OCI-LY1 (cell line): ENCODE results near the gene PTGES.

ENCODE experiments used
- H2AFZ ChIP-seq: fragments of 200-600 bp; sonication (generic), shearing (Covaris generic); 2 replicates; pipeline ENCODE4 v1.6.0; 2014; ENCODE audit warnings: antibody characterized with exemption, mild to moderate bottlenecking, low read length
- H3F3A ChIP-seq: fragments of 200-600 bp; sonication (generic), shearing (Covaris generic); 2 replicates; pipeline ENCODE4 v1.6.0; 2014; ENCODE audit warnings: mild to moderate bottlenecking, antibody characterized with exemption, low read length, moderate library complexity; ENCODE audit not compliant: insufficient read depth
- H3K27ac ChIP-seq: fragments of 200-600 bp; sonication (generic); 2 replicates; pipeline ENCODE4 v1.5.1; 2014; ENCODE audit warnings: low read length, mixed run types, mild to moderate bottlenecking, low read depth; ENCODE audit not compliant: poor library complexity, severe bottlenecking
- H3K27me3 ChIP-seq: fragments of 200-600 bp; sonication (generic); 2 replicates; pipeline ENCODE4 v1.6.0; 2014; ENCODE audit warnings: antibody characterized with exemption, mild to moderate bottlenecking, low read length, moderate library complexity; ENCODE audit not compliant: insufficient read depth
- H3K36me3 ChIP-seq: fragments of 200-600 bp; sonication (generic); 2 replicates; pipeline ENCODE4 v1.6.1; 2014; ENCODE audit warnings: mild to moderate bottlenecking, antibody characterized with exemption, low read length, moderate library complexity, mixed read lengths; ENCODE audit not compliant: insufficient read depth
- H3K4me1 ChIP-seq: fragments of 200-600 bp; sonication (generic); 2 replicates; pipeline ENCODE4 v1.5.1; 2014; ENCODE audit warnings: mild to moderate bottlenecking, low read length, moderate library complexity; ENCODE audit not compliant: insufficient read depth, severe bottlenecking
- H3K4me2 ChIP-seq: fragments of 200-600 bp; sonication (generic), shearing (Covaris generic); 2 replicates; pipeline ENCODE4 v1.6.1; 2014; ENCODE audit warnings: low read length
- H3K4me3 ChIP-seq: fragments of 200-600 bp; sonication (generic); 2 replicates; pipeline ENCODE4 v1.5.1; 2014; ENCODE audit warnings: low read length, low read depth, mild to moderate bottlenecking, mixed read lengths; ENCODE audit not compliant: poor library complexity, severe bottlenecking
- H3K79me2 ChIP-seq: fragments of 200-600 bp; shearing (Covaris generic); 2 replicates; pipeline ENCODE4 v1.6.1; 2016; ENCODE audit warnings: mixed run types, low read length, mixed read lengths; ENCODE audit not compliant: insufficient read depth
- H3K9ac ChIP-seq: fragments of 200-600 bp; sonication (generic), shearing (Covaris generic); 2 replicates; pipeline ENCODE4 v1.6.1; 2014; ENCODE audit warnings: mild to moderate bottlenecking, low read length, mixed read lengths
- H3K9me2 ChIP-seq: fragments of 200-600 bp; sonication (generic), shearing (Covaris generic); 2 replicates; pipeline ENCODE4 v1.6.1; 2014; ENCODE audit warnings: low read depth, mild to moderate bottlenecking, low read length, mixed read lengths
- H3K9me3 ChIP-seq: fragments of 200-600 bp; shearing (Covaris generic); 2 replicates; pipeline ENCODE4 v1.6.1; 2014; ENCODE audit warnings: low read length, mixed read lengths
- H4K20me1 ChIP-seq: fragments of 200-600 bp; sonication (generic), shearing (Covaris generic); 2 replicates; pipeline ENCODE4 v1.6.0; 2016; ENCODE audit warnings: mild to moderate bottlenecking, low read length; ENCODE audit not compliant: insufficient read depth
- EZH2 ChIP-seq: fragments of 200-600 bp; sonication (generic), shearing (Covaris generic); IDR thresholded peaks from 2 replicates; pipeline ENCODE4 v1.8.0; 2017; ENCODE audit warnings: borderline replicate concordance, mixed run types, mild to moderate bottlenecking, antibody characterized with exemption, low read length, moderate library complexity, mixed read lengths
- TF ChIP-seq, protein P1 (sequence below): fragments of 200-600 bp; sonication (generic), shearing (Covaris generic); IDR thresholded peaks from 2 replicates; pipeline ENCODE4 v1.5.1; 2017; ENCODE audit warnings: mild to moderate bottlenecking, antibody characterized with exemption, low read length, moderate library complexity, mixed read lengths

The PTGES gene

DNA sequence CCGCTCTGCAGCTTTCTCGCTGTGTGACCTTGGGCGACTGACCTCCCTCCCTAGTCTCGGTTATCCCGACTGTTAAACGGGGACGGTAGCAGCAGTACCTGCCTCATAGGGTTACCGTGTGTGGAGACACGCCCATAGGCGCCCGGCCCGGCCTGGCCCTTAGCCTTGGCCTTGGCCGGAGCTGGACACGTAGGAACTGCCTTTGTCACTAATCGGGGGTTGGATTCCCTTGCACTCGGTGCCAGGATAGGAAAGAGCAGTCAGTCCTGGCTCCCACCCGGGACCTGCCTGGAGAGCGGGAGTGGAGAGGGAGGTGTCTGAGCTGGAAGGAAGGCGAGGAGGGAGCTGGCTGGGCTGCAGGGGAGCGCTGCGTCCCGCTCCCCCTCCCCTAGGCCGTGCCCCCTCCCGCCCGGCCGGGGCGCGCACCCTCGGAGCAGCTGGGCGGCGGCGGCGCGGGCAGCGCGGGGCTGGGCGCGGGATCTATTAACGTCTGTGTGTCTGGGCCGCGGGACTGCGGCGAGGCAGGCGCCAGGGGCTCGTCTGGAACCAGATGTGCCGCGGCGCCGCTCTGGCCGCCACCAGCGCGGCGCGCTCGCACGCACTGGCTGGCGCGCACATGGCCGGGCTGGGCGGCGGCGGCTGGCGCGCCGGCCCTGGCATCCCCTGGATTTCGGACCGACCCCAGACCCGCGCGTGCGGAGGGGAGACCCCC, 55.7 kb downstream of the PTGES start:
- Histone ChIP-seq H3K27ac (no peak overlapping the region), H3K36me3 (no peaks in the 10 kb centered on the region), H3K9me2 (no peaks in the 10 kb centered on the region), H3K4me1 (no peaks in the 10 kb centered on the region), H2AFZ (no peak overlapping the region), H3F3A (no peaks in the 10 kb centered on the region), H3K27me3 (no peaks in the 10 kb centered on the region), H3K9me3 (no peaks in the 10 kb centered on the region), H3K4me2 (no peak overlapping the region), H3K4me3 (no peak overlapping the region), H3K9ac (no peak overlapping the region), H3K79me2 (no peaks in the 10 kb centered on the region), H4K20me1 (no peaks in the 10 kb centered on the region)
- TF ChIP-seq, protein P1, sequence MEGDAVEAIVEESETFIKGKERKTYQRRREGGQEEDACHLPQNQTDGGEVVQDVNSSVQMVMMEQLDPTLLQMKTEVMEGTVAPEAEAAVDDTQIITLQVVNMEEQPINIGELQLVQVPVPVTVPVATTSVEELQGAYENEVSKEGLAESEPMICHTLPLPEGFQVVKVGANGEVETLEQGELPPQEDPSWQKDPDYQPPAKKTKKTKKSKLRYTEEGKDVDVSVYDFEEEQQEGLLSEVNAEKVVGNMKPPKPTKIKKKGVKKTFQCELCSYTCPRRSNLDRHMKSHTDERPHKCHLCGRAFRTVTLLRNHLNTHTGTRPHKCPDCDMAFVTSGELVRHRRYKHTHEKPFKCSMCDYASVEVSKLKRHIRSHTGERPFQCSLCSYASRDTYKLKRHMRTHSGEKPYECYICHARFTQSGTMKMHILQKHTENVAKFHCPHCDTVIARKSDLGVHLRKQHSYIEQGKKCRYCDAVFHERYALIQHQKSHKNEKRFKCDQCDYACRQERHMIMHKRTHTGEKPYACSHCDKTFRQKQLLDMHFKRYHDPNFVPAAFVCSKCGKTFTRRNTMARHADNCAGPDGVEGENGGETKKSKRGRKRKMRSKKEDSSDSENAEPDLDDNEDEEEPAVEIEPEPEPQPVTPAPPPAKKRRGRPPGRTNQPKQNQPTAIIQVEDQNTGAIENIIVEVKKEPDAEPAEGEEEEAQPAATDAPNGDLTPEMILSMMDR = no peak
- TF ChIP-seq EZH2 = no peak

DNA sequence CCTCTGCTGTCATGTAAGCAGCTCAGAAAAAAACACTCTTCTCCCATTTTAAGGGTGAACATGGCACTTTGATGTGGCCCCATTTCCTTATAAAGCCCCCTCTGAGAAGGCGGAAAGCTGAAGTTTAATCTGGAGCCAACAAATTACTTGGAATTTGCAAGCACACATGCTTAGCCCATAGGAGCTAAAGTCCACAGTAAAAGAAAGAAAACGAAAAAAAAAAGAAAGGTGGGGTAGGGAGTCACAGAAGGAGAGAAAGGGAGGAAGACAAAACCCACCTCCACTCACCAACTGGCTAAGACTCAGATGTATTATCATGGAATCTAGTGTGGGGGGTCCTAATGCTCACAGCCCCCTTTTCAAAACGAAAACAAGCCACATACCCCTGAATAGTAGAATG, 57.0 kb downstream of the PTGES start:
- H3K27me3 ChIP-seq = no peaks in the 10 kb centered on the region
- H3K9me3 ChIP-seq = no peaks in the 10 kb centered on the region
- H2AFZ ChIP-seq = no peak overlapping the region
- H3K4me1 ChIP-seq = no peaks in the 10 kb centered on the region
- H3K9ac ChIP-seq = no peak overlapping the region
- H3K4me3 ChIP-seq = no peak overlapping the region
- no peaks in the 10 kb centered on the region for H3K36me3 ChIP-seq
- H3K4me2 ChIP-seq = no peak overlapping the region
- no peak overlapping the region for H3K27ac ChIP-seq
- H3K79me2 ChIP-seq = no peaks in the 10 kb centered on the region
- H4K20me1 ChIP-seq = no peaks in the 10 kb centered on the region
- no peaks in the 10 kb centered on the region for H3K9me2 ChIP-seq
- no peaks in the 10 kb centered on the region for H3F3A ChIP-seq
- TF ChIP-seq EZH2 = no peak
- TF ChIP-seq, protein P1 = no peak

DNA sequence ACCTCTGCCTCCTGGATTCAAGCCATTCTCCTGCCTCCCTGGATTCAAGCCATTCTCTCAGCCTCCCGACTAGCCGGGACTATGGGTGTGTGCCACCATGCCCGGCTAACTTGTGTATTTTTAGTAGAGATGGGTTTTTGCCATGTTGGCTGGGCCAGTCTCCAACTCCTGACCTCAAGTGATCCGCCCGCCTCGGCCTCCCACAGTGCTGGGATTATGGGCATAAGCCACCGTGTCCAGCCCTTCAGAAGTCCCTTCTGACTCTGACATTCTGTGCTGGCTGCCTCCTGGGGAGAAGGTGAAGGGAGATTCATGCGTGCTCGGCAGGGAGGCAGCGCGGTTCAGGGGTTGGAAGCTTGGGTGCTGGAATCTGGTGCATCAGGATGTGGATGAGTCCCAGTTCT, 58.6 kb downstream of the PTGES start:
- TF ChIP-seq, protein P1 = no peak
- no peak for TF ChIP-seq EZH2
- no peaks in the 10 kb centered on the region for H3K9me3 ChIP-seq
- H3K9ac ChIP-seq = no peak overlapping the region

More for the DNA sequence above, 58.6 kb downstream of the PTGES start:
- Histone ChIP-seq H3K27ac (no peak overlapping the region), H3K9me2 (no peaks in the 10 kb centered on the region), H3F3A (no peaks in the 10 kb centered on the region), H4K20me1 (no peaks in the 10 kb centered on the region), H2AFZ (no peak overlapping the region), H3K4me3 (no peak overlapping the region), H3K79me2 (no peaks in the 10 kb centered on the region), H3K4me1 (no peaks in the 10 kb centered on the region), H3K4me2 (no peak overlapping the region), H3K27me3 (no peaks in the 10 kb centered on the region), H3K36me3 (no peaks in the 10 kb centered on the region)
